ENCODE data around the gene ENAH.

The ENAH gene

GRCh38 chr1:225674381-225674780 lies 21.5 kb upstream of the ENAH start:
- DNase-seq (ENCODE audit: low read depth) = no peak
- H3K4me3 ChIP-seq (ENCODE audit: low read depth, low read length) = no peak overlapping the region
- TF ChIP-seq CTCF (IDR thresholded peaks at IDR 0.05; ENCODE audit: control insufficient read depth, extremely low read depth, insufficient read depth) = no peak

- DNase-seq (ENCODE audit: low read depth) = no peak
- no peak for TF ChIP-seq CTCF (IDR thresholded peaks at IDR 0.05; ENCODE audit: control insufficient read depth, extremely low read depth, insufficient read depth)
- no peak overlapping the region for H3K4me3 ChIP-seq (ENCODE audit: low read depth, low read length)
These were observed 18.1 kb upstream of the ENAH start for GRCh38 chr1:225670806-225671733.

GRCh38 chr1:225670356-225670755 lies 17.4 kb upstream of the ENAH start:
- no peak for TF ChIP-seq CTCF (IDR thresholded peaks at IDR 0.05; ENCODE audit: control insufficient read depth, extremely low read depth, insufficient read depth)
- DNase-seq (ENCODE audit: low read depth) = no peak
- no peak overlapping the region for H3K4me3 ChIP-seq (ENCODE audit: low read depth, low read length)

GRCh38 chr1:225668222-225668621 lies 15.3 kb upstream of the ENAH start:
- H3K4me3 ChIP-seq (ENCODE audit: low read depth, low read length) = no peak overlapping the region
- no peak for DNase-seq (ENCODE audit: low read depth)
- TF ChIP-seq CTCF (IDR thresholded peaks at IDR 0.05; ENCODE audit: control insufficient read depth, extremely low read depth, insufficient read depth) = no peak

GRCh38 chr1:225667362-225667761 lies 14.4 kb upstream of the ENAH start:
- TF ChIP-seq CTCF (IDR thresholded peaks at IDR 0.05; ENCODE audit: control insufficient read depth, extremely low read depth, insufficient read depth) = no peak
- no peak overlapping the region for H3K4me3 ChIP-seq (ENCODE audit: low read depth, low read length)
- no peak for DNase-seq (ENCODE audit: low read depth)

- no peak for TF ChIP-seq CTCF (IDR thresholded peaks at IDR 0.05; ENCODE audit: control insufficient read depth, extremely low read depth, insufficient read depth)
- DNase-seq (ENCODE audit: low read depth) = no peak
These were observed 13.6 kb upstream of the ENAH start for GRCh38 chr1:225666495-225666894.

GRCh38 chr1:225664762-225665161 lies 11.8 kb upstream of the ENAH start:
- no peak for DNase-seq (ENCODE audit: low read depth)
- no peak overlapping the region for H3K4me3 ChIP-seq (ENCODE audit: low read depth, low read length)
- TF ChIP-seq CTCF (IDR thresholded peaks at IDR 0.05; ENCODE audit: control insufficient read depth, extremely low read depth, insufficient read depth) = no peak

More at GRCh38 chr1:225666495-225666894, 13.6 kb upstream of the ENAH start:
- H3K4me3 ChIP-seq (ENCODE audit: low read depth, low read length) = no peak overlapping the region

Data from LNCaP clone FGC (cell line).